Mesendoderm (in vitro differentiated cells): Measurements from ENCODE around the gene RBL1. TPM values are rescaled to one million over a fixed set of nuclear protein-coding genes. Genes with fewer than 3 reads are reported as not detected.

ENCODE experiments used
- DNase-seq: peaks from one replicate; pipeline ENCODE4 v3.0.0; 2013
- H2AK5ac ChIP-seq: 2 replicates; pipeline ENCODE4 v1.6.1; 2013; ENCODE audit warnings: low read length, inconsistent platforms
- H2BK120ac ChIP-seq: 2 replicates; pipeline ENCODE4 v1.6.1; 2013; ENCODE audit warnings: low read depth, mild to moderate bottlenecking, low read length, moderate library complexity, mixed read lengths
- H2BK15ac ChIP-seq: replicated peaks from 2 replicates; pipeline ENCODE4 v1.6.1; 2013; ENCODE audit warnings: low read depth, mild to moderate bottlenecking, moderate library complexity
- H2BK5ac ChIP-seq: 2 replicates; pipeline ENCODE4 v1.6.1; 2013; ENCODE audit warnings: low read length, inconsistent platforms
- H3K18ac ChIP-seq: 2 replicates; pipeline ENCODE4 v1.6.1; 2013; ENCODE audit warnings: mild to moderate bottlenecking, low read length, mixed read lengths
- H3K23ac ChIP-seq: one replicate; pipeline ENCODE4 v1.6.1; 2013; ENCODE audit warnings: low read length
- H3K27ac ChIP-seq: 2 replicates; pipeline ENCODE4 v1.5.1; 2013; ENCODE audit warnings: low read depth, mild to moderate bottlenecking, inconsistent platforms, low read length, moderate library complexity
- H3K27me3 ChIP-seq: 2 replicates; pipeline ENCODE4 v1.6.1; 2013; ENCODE audit warnings: low read length, control low read depth, mild to moderate bottlenecking, inconsistent platforms; ENCODE audit not compliant: insufficient read depth, poor library complexity
- H3K36me3 ChIP-seq: 2 replicates; pipeline ENCODE4 v1.6.1; 2013; ENCODE audit warnings: low read length, inconsistent platforms; ENCODE audit not compliant: control insufficient read depth, insufficient read depth
- H3K4ac ChIP-seq: one replicate; pipeline ENCODE4 v1.6.1; 2013; ENCODE audit warnings: low read depth, mild to moderate bottlenecking, low read length, moderate library complexity
- H3K4me1 ChIP-seq: 2 replicates; pipeline ENCODE4 v1.6.1; 2013; ENCODE audit warnings: low read depth, low read length, inconsistent platforms; ENCODE audit not compliant: control insufficient read depth
- H3K4me2 ChIP-seq: 2 replicates; pipeline ENCODE4 v1.6.1; 2013; ENCODE audit warnings: low read length
- H3K4me3 ChIP-seq: 2 replicates; pipeline ENCODE4 v1.5.1; 2013; ENCODE audit warnings: mild to moderate bottlenecking, low read length
- H3K56ac ChIP-seq: one replicate; pipeline ENCODE4 v1.6.1; 2013; ENCODE audit warnings: low read length
- H3K79me1 ChIP-seq: 2 replicates; pipeline ENCODE4 v1.6.1; 2013; ENCODE audit warnings: low read length, inconsistent platforms
- H3K79me2 ChIP-seq: 2 replicates; pipeline ENCODE4 v1.6.1; 2013; ENCODE audit warnings: mild to moderate bottlenecking, low read length; ENCODE audit not compliant: control insufficient read depth, insufficient read depth
- H3K9ac ChIP-seq: 2 replicates; pipeline ENCODE4 v1.6.1; 2013; ENCODE audit warnings: low read length, inconsistent platforms
- H4K5ac ChIP-seq: one replicate; pipeline ENCODE4 v1.6.1; 2013; ENCODE audit warnings: low read length
- H4K8ac ChIP-seq: one replicate; pipeline ENCODE4 v1.6.1; 2013; ENCODE audit warnings: low read depth, mild to moderate bottlenecking, control low read depth, low read length, moderate library complexity
- WGBS: extraction: QIAGEN DNeasy Blood & Tissue Kit; methylation state at CpG from one replicate; pipeline ENCODE4 v1.1.7; 2013; ENCODE audit warnings: low lambda C conversion rate, missing lambda C conversion rate; ENCODE audit not compliant: insufficient coverage; ENCODE audit errors: extremely low coverage; 5-methylcytosine and 5-hydroxymethylcytosine counted together
- polyA plus RNA-seq, 2 experiments: library from polyadenylated mRNA; stranded (reverse); fragments of 200-250 nt; gene quantifications; one replicate each; pipeline ENCODE4 v1.2.3, GENCODE V29; 2013

The RBL1 gene, protein sequence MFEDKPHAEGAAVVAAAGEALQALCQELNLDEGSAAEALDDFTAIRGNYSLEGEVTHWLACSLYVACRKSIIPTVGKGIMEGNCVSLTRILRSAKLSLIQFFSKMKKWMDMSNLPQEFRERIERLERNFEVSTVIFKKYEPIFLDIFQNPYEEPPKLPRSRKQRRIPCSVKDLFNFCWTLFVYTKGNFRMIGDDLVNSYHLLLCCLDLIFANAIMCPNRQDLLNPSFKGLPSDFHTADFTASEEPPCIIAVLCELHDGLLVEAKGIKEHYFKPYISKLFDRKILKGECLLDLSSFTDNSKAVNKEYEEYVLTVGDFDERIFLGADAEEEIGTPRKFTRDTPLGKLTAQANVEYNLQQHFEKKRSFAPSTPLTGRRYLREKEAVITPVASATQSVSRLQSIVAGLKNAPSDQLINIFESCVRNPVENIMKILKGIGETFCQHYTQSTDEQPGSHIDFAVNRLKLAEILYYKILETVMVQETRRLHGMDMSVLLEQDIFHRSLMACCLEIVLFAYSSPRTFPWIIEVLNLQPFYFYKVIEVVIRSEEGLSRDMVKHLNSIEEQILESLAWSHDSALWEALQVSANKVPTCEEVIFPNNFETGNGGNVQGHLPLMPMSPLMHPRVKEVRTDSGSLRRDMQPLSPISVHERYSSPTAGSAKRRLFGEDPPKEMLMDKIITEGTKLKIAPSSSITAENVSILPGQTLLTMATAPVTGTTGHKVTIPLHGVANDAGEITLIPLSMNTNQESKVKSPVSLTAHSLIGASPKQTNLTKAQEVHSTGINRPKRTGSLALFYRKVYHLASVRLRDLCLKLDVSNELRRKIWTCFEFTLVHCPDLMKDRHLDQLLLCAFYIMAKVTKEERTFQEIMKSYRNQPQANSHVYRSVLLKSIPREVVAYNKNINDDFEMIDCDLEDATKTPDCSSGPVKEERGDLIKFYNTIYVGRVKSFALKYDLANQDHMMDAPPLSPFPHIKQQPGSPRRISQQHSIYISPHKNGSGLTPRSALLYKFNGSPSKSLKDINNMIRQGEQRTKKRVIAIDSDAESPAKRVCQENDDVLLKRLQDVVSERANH
- polyA plus RNA-seq (2013, experiment 1 of 2) = 6.7 TPM
- 6.5 TPM for polyA plus RNA-seq (2013, experiment 2 of 2)

DNA sequence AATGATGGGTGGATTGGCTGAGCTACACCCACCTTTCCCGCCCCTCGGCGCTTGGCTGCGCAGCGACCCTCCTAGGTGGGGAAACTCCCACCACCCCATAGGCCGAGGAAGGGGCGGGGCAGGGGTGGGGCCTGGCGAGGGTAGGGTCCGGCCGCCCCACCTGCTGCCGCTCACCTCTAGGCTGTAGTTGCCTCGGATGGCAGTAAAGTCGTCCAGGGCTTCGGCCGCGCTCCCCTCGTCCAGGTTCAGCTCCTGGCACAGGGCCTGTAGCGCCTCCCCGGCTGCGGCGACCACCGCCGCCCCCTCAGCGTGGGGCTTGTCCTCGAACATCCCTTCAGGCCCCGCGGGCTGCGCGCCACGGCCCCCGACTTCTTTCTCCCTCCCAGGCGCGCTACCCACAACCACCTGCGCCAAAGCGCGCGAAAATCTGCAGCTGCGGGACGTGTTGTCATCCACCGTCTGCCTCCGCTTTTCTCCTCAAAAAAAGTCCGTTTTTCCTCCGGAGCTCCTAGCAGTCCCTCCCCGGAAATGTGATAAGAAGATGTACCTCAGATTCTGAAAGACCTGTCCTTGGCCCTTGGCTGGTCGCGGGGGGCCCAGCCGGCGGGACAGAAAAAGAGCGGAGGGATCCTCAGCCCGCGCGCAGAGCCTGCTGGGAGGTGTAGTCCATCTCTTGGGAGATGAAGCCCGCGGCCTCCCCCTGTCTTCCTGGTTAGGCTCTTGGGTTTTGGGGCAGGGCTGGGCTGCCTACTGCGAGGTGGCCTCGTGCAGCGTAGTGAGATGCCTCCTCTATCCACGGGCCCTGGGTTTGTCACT, at the start of gene RBL1:
Gene RBL1 (minus strand): TSS at position 399 of the 816 bp plus-strand sequence. CDS start 69 bp downstream, at position 330.
- Histone ChIP-seq H3K79me2 (peaks cover 2% of the 10 kb centered on the region), H4K8ac (peak within 1 kb of the TSS; percentile 31), H3K79me1 (peaks cover 6% of the 10 kb centered on the region), H3K56ac (peak within 1 kb of the TSS; percentile 95), H3K36me3 (no peaks in the 10 kb centered on the region), H3K27ac (peak within 1 kb of the TSS; percentile 79), H3K23ac (peak within 1 kb of the TSS; percentile 29), H3K18ac (peak within 1 kb of the TSS; percentile 57), H4K5ac (peak within 1 kb of the TSS; percentile 35), H2BK5ac (peak within 1 kb of the TSS; percentile 76), H3K4ac (peak within 1 kb of the TSS; percentile 73), H2BK15ac (no peak within 1 kb of the TSS), H3K4me1 (peaks cover 7% of the 10 kb centered on the region), H2BK120ac (peak within 1 kb of the TSS; percentile 66), H3K4me2 (peak within 1 kb of the TSS; percentile 77), H2AK5ac (peak within 1 kb of the TSS; percentile 76), H3K4me3 (peak within 1 kb of the TSS; percentile 65), H3K9ac (peak within 1 kb of the TSS; percentile 98), H3K27me3 (no peaks in the 10 kb centered on the region)
- no CpG with 5 or more reads among the region's 58 CpGs for WGBS
- peak; percentile 97 for DNase-seq

DNA sequence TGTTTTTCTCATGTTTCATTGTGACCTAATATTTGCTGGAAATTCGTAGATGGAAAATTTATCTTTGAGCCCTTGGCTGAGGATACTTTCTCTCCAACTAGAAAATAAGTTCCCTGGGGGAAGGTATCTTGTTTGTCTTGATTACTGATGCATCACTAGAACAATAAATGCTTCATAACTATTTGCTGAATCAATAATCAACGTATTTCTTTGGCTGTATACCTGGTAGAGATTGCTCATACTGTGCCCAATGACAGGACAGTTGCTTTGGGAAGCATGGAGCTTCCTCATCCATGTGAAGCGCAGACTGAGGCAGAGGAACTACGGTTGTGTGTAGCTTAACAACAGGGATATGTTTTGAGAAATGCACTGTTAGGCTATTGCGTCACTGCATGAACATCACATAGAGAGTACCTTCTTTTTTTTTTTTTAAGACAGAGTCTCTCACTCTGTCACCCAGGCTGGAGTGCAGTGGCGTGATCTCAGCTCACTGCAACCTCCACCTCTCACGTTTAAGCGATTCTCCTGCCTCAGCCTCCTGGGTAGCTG, 49.1 kb upstream of the RBL1 start:
- no peak overlapping the region for H4K8ac ChIP-seq
- no peak overlapping the region for H4K5ac ChIP-seq
- no peak overlapping the region for H3K4ac ChIP-seq
- no peak overlapping the region for H3K18ac ChIP-seq
- H3K56ac ChIP-seq = no peak overlapping the region
- no peaks in the 10 kb centered on the region for H3K4me1 ChIP-seq
- H2BK15ac ChIP-seq = no peak overlapping the region
- H3K79me2 ChIP-seq = no peaks in the 10 kb centered on the region
- H3K23ac ChIP-seq = no peak overlapping the region
- no peaks in the 10 kb centered on the region for H3K27me3 ChIP-seq
- H3K27ac ChIP-seq = no peak overlapping the region
- WGBS = no CpG with 5 or more reads among the region's 8 CpGs
- no peaks in the 10 kb centered on the region for H3K79me1 ChIP-seq
- no peak for DNase-seq
- H3K9ac ChIP-seq = no peak overlapping the region
- no peak overlapping the region for H3K4me2 ChIP-seq
- no peak overlapping the region for H3K4me3 ChIP-seq
- H2BK5ac ChIP-seq = no peak overlapping the region
- no peak overlapping the region for H2BK120ac ChIP-seq
- H3K36me3 ChIP-seq = no peaks in the 10 kb centered on the region
- no peak overlapping the region for H2AK5ac ChIP-seq

DNA sequence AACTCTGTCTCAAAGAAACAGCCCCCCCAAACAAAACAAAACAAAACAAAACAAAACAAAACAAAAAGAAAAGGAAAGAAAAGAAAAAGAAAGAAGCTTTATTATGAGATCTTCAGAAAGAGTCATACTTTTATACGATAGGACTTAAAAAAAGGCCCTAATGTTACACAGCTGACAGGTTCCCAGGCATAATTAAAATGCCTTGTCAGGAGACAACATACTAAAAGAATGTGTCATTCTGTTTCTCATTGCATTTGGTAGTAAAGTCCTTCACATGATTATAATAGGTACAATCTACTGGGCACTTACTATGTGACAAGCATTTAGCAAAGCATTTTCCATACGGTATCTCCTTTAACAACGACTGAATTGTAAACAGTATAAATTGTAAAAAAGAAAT, 46.9 kb upstream of the RBL1 start:
- Histone ChIP-seq H3K9ac (no peak overlapping the region), H2BK120ac (no peak overlapping the region), H3K4ac (no peak overlapping the region), H3K36me3 (no peaks in the 10 kb centered on the region), H3K23ac (no peak overlapping the region), H2AK5ac (no peak overlapping the region), H3K18ac (no peak overlapping the region), H2BK5ac (no peak overlapping the region), H4K5ac (no peak overlapping the region), H3K79me2 (no peaks in the 10 kb centered on the region), H3K4me1 (no peaks in the 10 kb centered on the region), H3K4me3 (no peak overlapping the region), H3K4me2 (no peak overlapping the region), H3K79me1 (no peaks in the 10 kb centered on the region), H3K56ac (no peak overlapping the region), H2BK15ac (no peak overlapping the region), H3K27ac (no peak overlapping the region), H4K8ac (no peak overlapping the region), H3K27me3 (no peaks in the 10 kb centered on the region)
- DNase-seq = no peak
- no CpG with 5 or more reads among the region's 3 CpGs for WGBS

DNA sequence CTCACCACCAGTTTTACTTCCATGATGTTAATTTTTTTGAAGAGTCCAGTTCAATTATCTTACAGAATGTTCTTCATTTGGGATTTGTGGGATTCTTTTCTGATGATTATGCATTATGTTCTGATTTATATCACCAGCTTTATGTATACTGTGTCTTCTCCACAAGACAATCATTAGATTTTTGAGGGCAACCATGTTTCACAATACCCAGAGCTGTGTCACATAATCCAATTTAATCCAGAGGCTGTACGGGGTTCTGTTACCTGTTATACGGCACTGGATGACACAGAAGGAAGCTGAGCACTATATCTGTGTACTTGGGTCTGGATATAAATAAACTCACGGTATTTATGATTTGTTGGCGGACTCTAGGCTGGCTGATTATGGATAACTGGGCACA, 41.8 kb upstream of the RBL1 start:
- Histone ChIP-seq H3K4me2 (no peak overlapping the region), H3K4ac (no peak overlapping the region), H2BK5ac (no peak overlapping the region), H3K4me1 (no peaks in the 10 kb centered on the region), H3K79me1 (no peaks in the 10 kb centered on the region), H3K56ac (no peak overlapping the region), H3K4me3 (no peak overlapping the region), H2BK120ac (no peak overlapping the region), H3K36me3 (no peaks in the 10 kb centered on the region), H3K27ac (no peak overlapping the region), H2BK15ac (no peak overlapping the region), H2AK5ac (no peak overlapping the region), H3K79me2 (no peaks in the 10 kb centered on the region), H3K23ac (no peak overlapping the region), H3K27me3 (no peaks in the 10 kb centered on the region), H4K8ac (no peak overlapping the region), H4K5ac (no peak overlapping the region), H3K18ac (no peak overlapping the region), H3K9ac (no peak overlapping the region)
- WGBS = no CpG with 5 or more reads among the region's 4 CpGs
- DNase-seq = no peak

DNA sequence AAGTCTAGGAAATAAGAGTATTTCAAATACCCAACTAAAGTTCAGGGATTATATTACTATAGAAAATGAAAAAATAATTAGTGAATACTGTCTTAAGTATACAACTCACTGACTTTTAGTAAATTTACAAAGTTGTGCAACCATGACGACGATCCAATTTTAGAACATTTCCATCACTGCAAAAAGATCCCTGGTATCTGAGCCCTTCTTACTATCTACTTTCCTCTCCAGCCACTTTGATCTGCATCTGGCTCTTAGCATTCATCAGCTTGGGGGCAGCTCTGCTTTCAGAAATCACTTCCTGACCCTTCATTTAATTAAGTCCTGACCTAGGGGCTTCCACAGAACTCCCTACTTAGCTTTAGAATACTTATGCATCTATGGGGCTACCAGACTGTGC, 38.2 kb upstream of the RBL1 start:
- Histone ChIP-seq H2AK5ac (no peak overlapping the region), H3K27ac (no peak overlapping the region), H3K4ac (no peak overlapping the region), H2BK120ac (no peak overlapping the region), H2BK15ac (no peak overlapping the region), H3K36me3 (no peaks in the 10 kb centered on the region), H3K79me2 (no peaks in the 10 kb centered on the region), H4K5ac (no peak overlapping the region), H3K4me2 (no peak overlapping the region), H3K4me1 (no peaks in the 10 kb centered on the region), H3K4me3 (no peak overlapping the region), H3K23ac (no peak overlapping the region), H4K8ac (no peak overlapping the region), H2BK5ac (no peak overlapping the region), H3K9ac (no peak overlapping the region), H3K27me3 (no peaks in the 10 kb centered on the region), H3K56ac (no peak overlapping the region), H3K18ac (no peak overlapping the region), H3K79me1 (no peaks in the 10 kb centered on the region)
- DNase-seq = no peak
- no CpG with 5 or more reads among the region's 2 CpGs for WGBS
